Panc1 (cell line): ENCODE data around the gene FHIT. TPM values are rescaled to one million over a fixed set of nuclear protein-coding genes. Genes with fewer than 3 reads are reported as not detected.

Source experiments
- ATAC-seq: fragments of 200-7000 bp; cut with Tn5 transposase; 2 replicates; pipeline ENCODE4 v1.9.1; 2020; ENCODE audit warnings: mild to moderate bottlenecking, moderate library complexity
- BruUV-seq: library from RNA; stranded (reverse); fragments of 400-500 nt; replicated peaks from 2 replicates; lab custom pipeline; 2021; lab: Mats Ljungman, UMichigan
- CTCF ChIA-PET: fragments of 300-600 bp; sonication (Branson Sonifier 250); formaldehyde crosslinking; loops from one replicate; lab custom pipeline; 2022; ENCODE audit warnings: antibody characterized with exemption; lab: Charles Lee
- POLR2A ChIA-PET: fragments of 300-600 bp; sonication (Branson Sonifier 250); formaldehyde crosslinking; loops from one replicate; lab custom pipeline; 2022; ENCODE audit warnings: antibody characterized with exemption; lab: Charles Lee
- DNase-seq: peaks from one replicate; pipeline ENCODE4 v3.0.0-alpha.2; 2010; ENCODE audit warnings: low read depth, low spot score
- H3K27ac ChIP-seq: 2 replicates; pipeline ENCODE4 v1.5.1; 2011; ENCODE audit warnings: mild to moderate bottlenecking, low read length, inconsistent platforms
- H3K27me3 ChIP-seq: fragments of 200-500 bp; sonication (Bioruptor generic); 2 replicates; pipeline ENCODE4 v1.6.0; 2014; ENCODE audit warnings: low read length, inconsistent platforms; ENCODE audit not compliant: control insufficient read depth, insufficient read depth
- H3K36me3 ChIP-seq: fragments of 200-500 bp; sonication (Bioruptor generic); 2 replicates; pipeline ENCODE4 v1.5.1; 2014; ENCODE audit warnings: inconsistent platforms, mild to moderate bottlenecking, low read length, moderate library complexity; ENCODE audit not compliant: control insufficient read depth, insufficient read depth
- H3K4me1 ChIP-seq: 2 replicates; pipeline ENCODE4 v1.5.1; 2011; ENCODE audit warnings: inconsistent platforms, mild to moderate bottlenecking, low read length, moderate library complexity; ENCODE audit not compliant: control insufficient read depth, insufficient read depth
- H3K4me3 ChIP-seq, 2 experiments: 2 replicates each; pipeline ENCODE4 v1.5.1; 2011 to 2012; ENCODE audit warnings: low read depth in 2 of 2, low read length in 2 of 2, mild to moderate bottlenecking in 2 of 2, inconsistent platforms in 1 of 2, moderate library complexity in 1 of 2
- H3K9me3 ChIP-seq: fragments of 200-500 bp; sonication (Bioruptor generic); 2 replicates; pipeline ENCODE4 v1.5.1; 2014; ENCODE audit warnings: low read depth, mild to moderate bottlenecking, inconsistent platforms, low read length, moderate library complexity; ENCODE audit not compliant: control insufficient read depth, insufficient read depth
- CTCF ChIP-seq: fragments of 450-650 bp; IDR thresholded peaks from 2 replicates; pipeline ENCODE4 v1.5.1; 2017; ENCODE audit warnings: mild to moderate bottlenecking
- POLR2AphosphoS5 ChIP-seq: IDR thresholded peaks from 2 replicates; pipeline ENCODE4 v1.6.1; 2012; ENCODE audit warnings: mild to moderate bottlenecking, low read depth, low read length, moderate library complexity
- REST ChIP-seq, 2 experiments: IDR thresholded peaks; 2 replicates each; pipeline ENCODE4 v1.6.1; 2011 to 2012; ENCODE audit warnings: low read depth in 2 of 2, control low read depth in 1 of 2, low read length in 1 of 2, mild to moderate bottlenecking in 1 of 2, moderate library complexity in 1 of 2; ENCODE audit not compliant: insufficient read depth in 1 of 2
- SIN3A ChIP-seq: IDR thresholded peaks from 2 replicates; pipeline ENCODE4 v1.6.1; 2012; ENCODE audit warnings: low read depth, mild to moderate bottlenecking, low read length, moderate library complexity, borderline replicate concordance; ENCODE audit not compliant: insufficient read depth
- TCF7L2 ChIP-seq: IDR thresholded peaks from 2 replicates; pipeline ENCODE4 v1.6.1; 2011; ENCODE audit warnings: mild to moderate bottlenecking, low read depth, low read length, inconsistent platforms
- in situ Hi-C: cut with HindIII; loops from 2 replicates; pipeline ENCODE4 v1.10.0; 2016; ENCODE audit warnings: low sequenced_read_pairs, low pct_unique_long_range_greater_than_20kb
- intact Hi-C: fragments of 100-400 bp; cut with micrococcal nuclease; formaldehyde crosslinking; loops from one replicate; pipeline ENCODE4 v1.10.0; 2022; ENCODE audit not compliant: unreplicated experiment
- total RNA-seq: library from RNA; stranded (reverse); gene quantifications from one replicate; pipeline ENCODE4 v1.2.1, GENCODE V29; 2021; ENCODE audit not compliant: unreplicated experiment

Gene FHIT
- total RNA-seq, 1 experiment from 2014 or later, result 2.2 TPM

- DNase-seq, result no peak
- ChIA-PET CTCF (no interaction called here), POLR2A (no interaction called here)
- intact Hi-C loops (no loop called here), in situ Hi-C loops (no loop called here)
- Histone ChIP-seq H3K4me1 (no peaks in the 10 kb centered on the region), H3K36me3 (no peaks in the 10 kb centered on the region), H3K27me3 (no peaks in the 10 kb centered on the region), H3K27ac (no peak overlapping the region), H3K4me3 (no peak overlapping the region), H3K9me3 (no peaks in the 10 kb centered on the region)
- ATAC-seq, result no peak
- TF ChIP-seq REST (IDR thresholded peaks at IDR 0.05; ENCODE audit: insufficient read depth in 1 of 2, low read depth in 2 of 2, low read length in 1 of 2) (no peak), POLR2AphosphoS5 (no peak), TCF7L2 (no peak), CTCF (no peak), SIN3A (no peak)
- BruUV-seq, result no TSS peak
These were observed 657.2 kb downstream of the FHIT start for GRCh38 chr3:60594025-60594424.

GRCh38 chr3:60591267-60591666, 660.0 kb downstream of the FHIT start:
- POLR2A ChIA-PET, result no interaction called here
- intact Hi-C loops, result no loop called here
- H3K27ac ChIP-seq, result no peak overlapping the region
- CTCF ChIA-PET, result no interaction called here
- in situ Hi-C loops, result no loop called here
- no peaks in the 10 kb centered on the region for H3K27me3 ChIP-seq
- no peaks in the 10 kb centered on the region for H3K9me3 ChIP-seq
- TF ChIP-seq SIN3A, result no peak
- no peak for TF ChIP-seq CTCF
- no peak for TF ChIP-seq POLR2AphosphoS5
- no peak for TF ChIP-seq REST (IDR thresholded peaks at IDR 0.05; ENCODE audit: insufficient read depth in 1 of 2, low read depth in 2 of 2, low read length in 1 of 2)
- TF ChIP-seq TCF7L2, result no peak
- H3K36me3 ChIP-seq, result no peaks in the 10 kb centered on the region
- DNase-seq (no peak), ATAC-seq (no peak)
- no peak overlapping the region for H3K4me3 ChIP-seq
- no TSS peak for BruUV-seq
- no peaks in the 10 kb centered on the region for H3K4me1 ChIP-seq
